GM12875 (cell line): ENCODE data around the gene RARRES2.

Experiments
- H3K4me3 ChIP-seq: one replicate; pipeline ENCODE4 v1.5.1; 2011; ENCODE audit warnings: low read depth, low read length, control low read depth
- CTCF ChIP-seq: IDR thresholded peaks from 2 replicates; pipeline ENCODE4 v1.5.1; 2011; ENCODE audit warnings: low read depth, mild to moderate bottlenecking, control low read depth, inconsistent platforms, low read length, moderate library complexity, borderline replicate concordance; ENCODE audit not compliant: insufficient read depth

The RARRES2 gene

DNA sequence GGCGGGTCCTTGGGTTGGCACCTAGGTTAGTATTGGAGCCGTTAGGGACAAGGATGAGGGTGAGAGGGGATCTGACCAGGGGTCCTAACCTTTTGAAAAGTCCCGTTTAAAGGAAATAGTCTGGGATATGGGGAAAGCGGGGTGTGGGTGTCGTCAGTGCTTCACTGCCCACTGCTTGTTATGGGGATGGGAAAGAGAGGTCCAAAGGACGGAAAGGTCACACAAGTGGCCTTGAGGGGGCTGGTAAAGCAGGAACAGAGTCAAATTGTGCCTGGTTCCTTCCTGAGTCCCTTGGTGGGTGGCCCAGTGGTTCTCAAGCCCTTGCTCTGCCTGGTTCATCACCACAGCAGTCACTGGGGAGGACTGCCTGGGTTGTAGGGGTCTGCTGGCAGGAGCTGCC lies 35.1 kb upstream of the RARRES2 start:
- no peak for TF ChIP-seq CTCF
- H3K4me3 ChIP-seq = no peak overlapping the region

GRCh38 chr7:150375662-150376521 lies 34.5 kb upstream of the RARRES2 start:
- no peak overlapping the region for H3K4me3 ChIP-seq
- TF ChIP-seq CTCF = no peak

DNA sequence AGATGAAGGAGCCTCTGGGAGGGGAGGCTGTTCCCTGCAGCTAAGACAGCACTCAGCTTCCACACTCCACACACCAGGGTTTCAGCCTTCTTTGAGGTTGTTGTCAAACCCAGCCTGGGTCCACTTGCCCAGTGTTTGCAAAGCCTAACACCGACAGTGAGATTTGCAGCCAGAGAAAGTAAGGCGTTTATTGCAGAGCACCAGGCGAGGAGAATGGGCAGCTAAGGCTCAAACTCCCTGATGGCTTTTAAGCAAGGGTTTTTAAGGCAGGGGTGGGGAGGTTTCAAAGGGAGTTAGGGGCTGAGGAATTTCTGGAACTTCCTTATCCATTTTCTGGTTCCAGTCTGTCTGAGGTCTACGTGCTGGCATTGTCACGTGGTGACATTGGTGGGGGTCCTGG lies 33.0 kb upstream of the RARRES2 start:
- no peak overlapping the region for H3K4me3 ChIP-seq
- TF ChIP-seq CTCF = no peak

DNA sequence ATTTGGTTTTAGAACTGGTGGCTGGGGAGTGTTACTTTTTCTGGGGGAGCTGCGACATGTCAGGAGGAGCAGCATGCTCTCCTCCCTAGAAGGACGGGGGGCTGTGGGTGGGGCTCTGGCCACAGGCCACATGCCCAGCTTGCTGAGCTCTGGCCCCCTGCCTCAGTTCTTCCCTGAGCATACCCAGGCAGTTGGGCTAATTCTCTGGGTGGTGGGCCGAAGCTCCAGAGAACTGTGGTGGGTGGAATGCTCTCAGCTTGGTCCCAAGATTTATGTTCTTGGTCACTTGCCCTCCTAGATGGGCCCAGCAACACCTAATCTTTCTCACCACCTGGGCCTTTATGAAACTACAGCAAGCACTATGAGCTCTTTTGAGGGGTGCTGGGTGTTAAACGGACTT lies 32.6 kb upstream of the RARRES2 start:
- no peak for TF ChIP-seq CTCF
- no peak overlapping the region for H3K4me3 ChIP-seq

GRCh38 chr7:150373049-150373801 lies 31.8 kb upstream of the RARRES2 start:
- TF ChIP-seq CTCF = no peak

GRCh38 chr7:150372271-150373048 lies 31.0 kb upstream of the RARRES2 start:
- no peak for TF ChIP-seq CTCF

More at GRCh38 chr7:150373049-150373801, 31.8 kb upstream of the RARRES2 start:
- no peak overlapping the region for H3K4me3 ChIP-seq

More at GRCh38 chr7:150372271-150373048, 31.0 kb upstream of the RARRES2 start:
- H3K4me3 ChIP-seq = no peak overlapping the region
